SK-N-SH (cell line): Measurements from ENCODE around the gene SEC14L1. TPM values are rescaled to one million over a fixed set of nuclear protein-coding genes. Genes with fewer than 3 reads are reported as not detected.
A peak's percentile ranks its signal among the peaks of the same experiment; 100 is the strongest.

Source experiments
- CTCF ChIA-PET: fragments of 300-600, 350-600 bp; formaldehyde crosslinking; extraction: SDS; loops from one replicate; lab custom pipeline; 2021; lab: Yijun Ruan, JAX
- POLR2A ChIA-PET: fragments of 350-600 bp; sonication (Branson Sonifier 250); formaldehyde crosslinking; extraction: SDS; loops from one replicate; lab custom pipeline; 2020; ENCODE audit warnings: antibody characterized with exemption, inconsistent platforms; lab: Yijun Ruan, JAX
- DNase-seq: peaks from one replicate; pipeline ENCODE4 v3.0.0; 2012
- H2AFZ ChIP-seq: fragments of 200-600 bp; sonication (generic); 2 replicates; pipeline ENCODE4 v1.8.1; 2016; ENCODE audit warnings: antibody characterized with exemption, mild to moderate bottlenecking, low read depth
- H3F3A ChIP-seq: fragments of 200-600 bp; sonication (generic); replicated peaks from 2 replicates; pipeline ENCODE3; 2016; ENCODE audit warnings: antibody characterized with exemption, mild to moderate bottlenecking; ENCODE audit not compliant: insufficient read depth
- H3K27ac ChIP-seq, 2 experiments: fragments of 200-500 bp in 1 of 2; fragments of 200-600 bp in 1 of 2; sonication (Bioruptor generic) in 1 of 2; sonication (generic), shearing (Covaris generic) in 1 of 2; 2 replicates each; pipeline versions ENCODE4 v1.5.1 to v1.6.1; 2014 to 2016; ENCODE audit warnings: low read depth in 2 of 2, inconsistent platforms in 1 of 2, low read length in 1 of 2, mild to moderate bottlenecking in 1 of 2, mixed read lengths in 1 of 2
- H3K27me3 ChIP-seq: fragments of 200-600 bp; sonication (generic), shearing (Covaris generic); 2 replicates; pipeline ENCODE4 v1.6.1; 2016; ENCODE audit warnings: mixed run types; ENCODE audit not compliant: insufficient read depth
- H3K36me3 ChIP-seq, 2 experiments: fragments of 200-500 bp in 1 of 2; fragments of 200-600 bp in 1 of 2; sonication (Bioruptor generic) in 1 of 2; sonication (generic) in 1 of 2; replicated peaks in 1 of 2; 2 replicates each; pipeline versions ENCODE3 to v1.5.1; 2014 to 2016; ENCODE audit warnings: low read length in 1 of 2, mild to moderate bottlenecking in 1 of 2; ENCODE audit not compliant: insufficient read depth in 2 of 2, control insufficient read depth in 1 of 2
- H3K4me1 ChIP-seq, 2 experiments: fragments of 200-500 bp in 1 of 2; fragments of 200-600 bp in 1 of 2; sonication (Bioruptor generic) in 1 of 2; sonication (generic), shearing (Covaris generic) in 1 of 2; 2 replicates each; pipeline versions ENCODE4 v1.5.1 to v1.6.1; 2014 to 2016; ENCODE audit warnings: low read depth in 1 of 2, low read length in 1 of 2, mixed run types in 1 of 2; ENCODE audit not compliant: insufficient read depth in 2 of 2, control insufficient read depth in 1 of 2
- H3K4me2 ChIP-seq: fragments of 200-600 bp; sonication (generic), shearing (Covaris generic); 2 replicates; pipeline ENCODE4 v1.6.1; 2017; ENCODE audit warnings: mixed run types
- H3K4me3 ChIP-seq, 2 experiments: fragments of 200-500 bp in 1 of 2; fragments of 200-600 bp in 1 of 2; sonication (Bioruptor generic) in 1 of 2; sonication (generic), shearing (Covaris generic) in 1 of 2; 2 replicates each; pipeline versions ENCODE4 v1.5.1 to v1.8.1; 2014 to 2016; ENCODE audit warnings: low read depth in 2 of 2, inconsistent platforms in 1 of 2, low read length in 1 of 2, mild to moderate bottlenecking in 1 of 2, mixed read lengths in 1 of 2, moderate library complexity in 1 of 2
- H3K79me2 ChIP-seq: fragments of 200-600 bp; sonication (generic); 2 replicates; pipeline ENCODE4 v1.8.1; 2017; ENCODE audit warnings: mild to moderate bottlenecking; ENCODE audit not compliant: insufficient read depth
- H3K9ac ChIP-seq: fragments of 200-600 bp; sonication (generic); 2 replicates; pipeline ENCODE4 v1.6.1; 2017; ENCODE audit warnings: mixed run types
- H3K9me2 ChIP-seq: fragments of 200-600 bp; sonication (generic); 2 replicates; pipeline ENCODE4 v1.6.1; 2017; ENCODE audit warnings: mixed run types
- H3K9me3 ChIP-seq: fragments of 200-600 bp; sonication (generic); 2 replicates; pipeline ENCODE4 v1.6.1; 2017; ENCODE audit warnings: mixed run types, mild to moderate bottlenecking, moderate library complexity
- H4K20me1 ChIP-seq: fragments of 200-600 bp; sonication (generic); 2 replicates; pipeline ENCODE4 v1.6.1; 2017; ENCODE audit warnings: mild to moderate bottlenecking, mixed run types; ENCODE audit not compliant: insufficient read depth
- ELF1 ChIP-seq: IDR thresholded peaks from 2 replicates; pipeline ENCODE4 v1.4.0; 2012
- EP300 ChIP-seq, 2 experiments: IDR thresholded peaks; 2 replicates each; pipeline versions ENCODE4 v1.4.0 to v1.6.1; 2012; ENCODE audit warnings: borderline replicate concordance in 1 of 2, low read depth in 1 of 2, low read length in 1 of 2
- FOSL2 ChIP-seq: IDR thresholded peaks from 2 replicates; pipeline ENCODE4 v1.4.0; 2012; ENCODE audit warnings: low read depth, mild to moderate bottlenecking, moderate library complexity, borderline replicate concordance
- GABPA ChIP-seq: IDR thresholded peaks from 2 replicates; pipeline ENCODE4 v1.4.0; 2012; ENCODE audit warnings: low read depth, mild to moderate bottlenecking
- JUND ChIP-seq: IDR thresholded peaks from 2 replicates; pipeline ENCODE4 v1.4.0; 2012
- NFIC ChIP-seq: IDR thresholded peaks from 2 replicates; pipeline ENCODE4 v1.4.0; 2012; ENCODE audit warnings: borderline replicate concordance
- NRF1 ChIP-seq: IDR thresholded peaks from 2 replicates; pipeline ENCODE4 v1.6.1; 2012; ENCODE audit warnings: low read depth, mild to moderate bottlenecking, low read length
- PBX3 ChIP-seq: IDR thresholded peaks from 2 replicates; pipeline ENCODE4; 2012
- POLR2AphosphoS5 ChIP-seq: IDR thresholded peaks from 2 replicates; pipeline ENCODE4 v1.6.1; 2012; ENCODE audit warnings: low read depth, low read length
- RAD21 ChIP-seq: IDR thresholded peaks from 2 replicates; pipeline ENCODE4 v1.6.1; 2012; ENCODE audit warnings: mild to moderate bottlenecking, low read length
- REST ChIP-seq: IDR thresholded peaks from 2 replicates; pipeline ENCODE4 v1.6.1; 2012; ENCODE audit warnings: mild to moderate bottlenecking, low read depth, low read length, moderate library complexity
- TCF12 ChIP-seq: IDR thresholded peaks from 2 replicates; pipeline ENCODE4 v1.4.0; 2012
- USF1 ChIP-seq: IDR thresholded peaks from 2 replicates; pipeline ENCODE4 v1.4.0; 2012; ENCODE audit warnings: low read depth, borderline replicate concordance
- USF2 ChIP-seq: fragments of 150-350 bp; IDR thresholded peaks from 2 replicates; pipeline ENCODE4 v1.6.1; 2017; ENCODE audit warnings: antibody characterized with exemption, low read length, low read depth, borderline replicate concordance
- YY1 ChIP-seq: IDR thresholded peaks from 2 replicates; pipeline ENCODE4 v1.4.0; 2012; ENCODE audit warnings: low read depth, mild to moderate bottlenecking
- ZBTB33 ChIP-seq: IDR thresholded peaks from 2 replicates; pipeline ENCODE4 v1.4.0; 2012; ENCODE audit warnings: low read depth, borderline replicate concordance
- WGBS: methylation state at CpG from one replicate; pipeline ENCODE4 v1.1.6; 2017; ENCODE audit warnings: low lambda C conversion rate; 5-methylcytosine and 5-hydroxymethylcytosine counted together
- polyA plus RNA-seq, 3 experiments: library from polyadenylated mRNA; depleted of rRNA; stranded (reverse); fragments of >200 nt; gene quantifications; 2 replicates each; pipeline ENCODE4 v1.2.3, GENCODE V29; 2012

SEC14L1 gene
- polyA plus RNA-seq, 1 of the 3 experiments (the other 2 are of a cell fraction), result 62.4 TPM

- Histone ChIP-seq H3K9me2 (no peaks in the 10 kb centered on the region), H3K9ac (peak overlapping the region; percentile 92; the same call in 1 of the 2 replicates), H3F3A (peaks cover 31% of the 10 kb centered on the region), H4K20me1 (peaks cover 35% of the 10 kb centered on the region), H3K4me2 (peak overlapping the region; percentile 88), H3K27ac (no peak overlapping the region), H3K79me2 (peaks cover 65% of the 10 kb centered on the region), H3K36me3 (peaks cover 34 to 39% of the 10 kb centered on the region in 2 experiments), H2AFZ (no peak overlapping the region)
- POLR2A ChIA-PET, result no interaction called here
- 94% methylated on average over 8 of the region's 8 CpGs for WGBS
- no peak for DNase-seq
- TF ChIP-seq PBX3 (no peak), NFIC (no peak), NRF1 (no peak)
- TF ChIP-seq, all 33 proteins: peak for 0
- CTCF ChIA-PET, result interaction anchor here (1.2 to 1.4 kb wide), 3 partner anchors 13 to 105 kb away, joined by 3 read pairs; no protein-coding TSS in a partner anchor
- Histone ChIP-seq H3K4me1 (peaks cover 21 to 28% of the 10 kb centered on the region in 2 experiments), H3K4me3 (peak overlapping the region; percentile 79 to 97; a peak in 3 of 4 replicates), H3K27me3 (no peaks in the 10 kb centered on the region), H3K9me3 (no peaks in the 10 kb centered on the region; the same call in 1 of the 2 replicates)
These were observed 1.9 kb downstream of the SEC14L1 start for GRCh38 chr17:77142689-77143088.

GRCh38 chr17:77143306-77143705, 2.5 kb downstream of the SEC14L1 start:
- Histone ChIP-seq H4K20me1 (peaks cover 35% of the 10 kb centered on the region), H3K4me3 (0 out of 4 replicates have a peak overlapping the region, but pooled peaks of 1 of the 2 experiments have one; percentile 97), H3K79me2 (peaks cover 71% of the 10 kb centered on the region), H3K27ac (no peak overlapping the region), H3K9me2 (no peaks in the 10 kb centered on the region), H3K9me3 (no peaks in the 10 kb centered on the region; the same call in 1 of the 2 replicates), H2AFZ (no peak overlapping the region), H3K4me1 (peaks cover 21 to 28% of the 10 kb centered on the region in 2 experiments), H3K9ac (no peak overlapping the region), H3K36me3 (peaks cover 40 to 44% of the 10 kb centered on the region in 2 experiments), H3K27me3 (no peaks in the 10 kb centered on the region), H3F3A (peaks cover 31% of the 10 kb centered on the region), H3K4me2 (peak overlapping the region; percentile 88)
- no peak for DNase-seq
- WGBS, result 76% methylated on average over 1 of the region's 1 CpG
- POLR2A ChIA-PET, result no interaction called here
- CTCF ChIA-PET, result interaction anchor here (1.2 to 1.4 kb wide), 2 partner anchors 14 to 104 kb away, joined by 3 read pairs; no protein-coding TSS in a partner anchor
- TF ChIP-seq REST (no peak), EP300 (IDR thresholded peaks at IDR 0.05; ENCODE audit: borderline replicate concordance in 1 of 2, low read depth in 1 of 2, low read length in 1 of 2) (no peak), USF2 (no peak), GABPA (no peak), PBX3 (no peak), YY1 (no peak), ZBTB33 (no peak), POLR2AphosphoS5 (no peak), FOSL2 (no peak), ELF1 (no peak), JUND (no peak), USF1 (no peak), TCF12 (no peak), RAD21 (no peak)
